PC-9 (cell line): ENCODE data around the gene TMPRSS9. TPM values are rescaled to one million over a fixed set of nuclear protein-coding genes. Genes with fewer than 3 reads are reported as not detected.

Source experiments
- BruUV-seq: library from RNA; stranded (reverse); fragments of 400-500 nt; replicated peaks from 2 replicates; lab custom pipeline; 2021; lab: Mats Ljungman, UMichigan
- CTCF ChIA-PET: fragments of 300-600 bp; sonication (Branson Sonifier 250); formaldehyde crosslinking; loops from one replicate; lab custom pipeline; 2022; ENCODE audit warnings: antibody characterized with exemption; lab: Charles Lee
- POLR2A ChIA-PET: fragments of 300-600 bp; sonication (Branson Sonifier 250); formaldehyde crosslinking; loops from one replicate; lab custom pipeline; 2022; ENCODE audit warnings: antibody characterized with exemption; ENCODE audit not compliant: unreplicated experiment; lab: Charles Lee
- DNase-seq, 2 experiments: peaks; one replicate each; pipeline versions ENCODE4 v3.0.0 to v3.0.0-alpha.2; 2015 to 2022; ENCODE audit warnings: mixed read lengths in 1 of 2
- H2AFZ ChIP-seq: fragments of 200-600 bp; sonication (generic); 2 replicates; pipeline ENCODE4 v1.8.1; 2017; ENCODE audit warnings: antibody characterized with exemption
- H3F3A ChIP-seq: fragments of 200-600 bp; sonication (generic); 2 replicates; pipeline ENCODE4 v1.8.1; 2017; ENCODE audit warnings: antibody characterized with exemption, mild to moderate bottlenecking, low read depth; ENCODE audit not compliant: insufficient read depth
- H3K27ac ChIP-seq: fragments of 200-600 bp; sonication (generic); 2 replicates; pipeline ENCODE4 v1.6.1; 2016; ENCODE audit warnings: mixed run types
- H3K27me3 ChIP-seq: fragments of 200-600 bp; sonication (generic); 2 replicates; pipeline ENCODE4 v1.6.1; 2016; ENCODE audit warnings: low read depth, mixed run types; ENCODE audit not compliant: insufficient read depth
- H3K36me3 ChIP-seq: fragments of 200-600 bp; sonication (generic); 2 replicates; pipeline ENCODE4 v1.6.1; 2016; ENCODE audit warnings: low read depth, mixed run types
- H3K4me1 ChIP-seq: fragments of 200-600 bp; sonication (generic); replicated peaks from 2 replicates; pipeline ENCODE4 v1.6.1; 2016; ENCODE audit warnings: mixed run types; ENCODE audit not compliant: insufficient read depth
- H3K4me2 ChIP-seq: fragments of 200-600 bp; sonication (generic); 2 replicates; pipeline ENCODE4 v1.6.1; 2017; ENCODE audit warnings: mixed run types
- H3K4me3 ChIP-seq: fragments of 200-600 bp; sonication (generic); 2 replicates; pipeline ENCODE4 v1.6.1; 2016; ENCODE audit warnings: mixed run types
- H3K79me2 ChIP-seq: fragments of 200-600 bp; sonication (generic); 2 replicates; pipeline ENCODE4 v1.6.1; 2017; ENCODE audit warnings: low read depth, mixed run types
- H3K9me2 ChIP-seq: fragments of 200-600 bp; sonication (generic); 2 replicates; pipeline ENCODE4 v1.8.1; 2017; ENCODE audit warnings: mild to moderate bottlenecking; ENCODE audit not compliant: insufficient read depth
- H3K9me3 ChIP-seq: fragments of 200-600 bp; sonication (generic); 2 replicates; pipeline ENCODE4 v1.8.1; 2016; ENCODE audit warnings: low read depth; ENCODE audit not compliant: insufficient read depth
- H4K20me1 ChIP-seq: fragments of 200-600 bp; sonication (generic); 2 replicates; pipeline ENCODE4 v1.8.1; 2017; ENCODE audit not compliant: insufficient read depth
- EZH2 ChIP-seq: fragments of 200-600 bp; sonication (generic); IDR thresholded peaks from 2 replicates; pipeline ENCODE4 v1.8.0; 2017; ENCODE audit warnings: antibody characterized with exemption, low read depth
- intact Hi-C: fragments of 100-400 bp; cut with micrococcal nuclease; formaldehyde crosslinking; loops from one replicate; pipeline ENCODE4 v1.10.0; 2022; ENCODE audit not compliant: unreplicated experiment
- total RNA-seq: library from RNA; stranded (reverse); gene quantifications from 2 replicates; pipeline ENCODE4 v1.2.3, GENCODE V29; 2021
- TF ChIP-seq, protein P1 (sequence below): fragments of 200-600 bp; sonication (generic); conservative IDR thresholded peaks from 2 replicates; pipeline ENCODE4 v1.6.1; 2017; ENCODE audit warnings: mixed run types, antibody characterized with exemption, mild to moderate bottlenecking, moderate library complexity

Gene TMPRSS9
- total RNA-seq, 1 experiment from 2014 or later = 0.20 TPM

DNA sequence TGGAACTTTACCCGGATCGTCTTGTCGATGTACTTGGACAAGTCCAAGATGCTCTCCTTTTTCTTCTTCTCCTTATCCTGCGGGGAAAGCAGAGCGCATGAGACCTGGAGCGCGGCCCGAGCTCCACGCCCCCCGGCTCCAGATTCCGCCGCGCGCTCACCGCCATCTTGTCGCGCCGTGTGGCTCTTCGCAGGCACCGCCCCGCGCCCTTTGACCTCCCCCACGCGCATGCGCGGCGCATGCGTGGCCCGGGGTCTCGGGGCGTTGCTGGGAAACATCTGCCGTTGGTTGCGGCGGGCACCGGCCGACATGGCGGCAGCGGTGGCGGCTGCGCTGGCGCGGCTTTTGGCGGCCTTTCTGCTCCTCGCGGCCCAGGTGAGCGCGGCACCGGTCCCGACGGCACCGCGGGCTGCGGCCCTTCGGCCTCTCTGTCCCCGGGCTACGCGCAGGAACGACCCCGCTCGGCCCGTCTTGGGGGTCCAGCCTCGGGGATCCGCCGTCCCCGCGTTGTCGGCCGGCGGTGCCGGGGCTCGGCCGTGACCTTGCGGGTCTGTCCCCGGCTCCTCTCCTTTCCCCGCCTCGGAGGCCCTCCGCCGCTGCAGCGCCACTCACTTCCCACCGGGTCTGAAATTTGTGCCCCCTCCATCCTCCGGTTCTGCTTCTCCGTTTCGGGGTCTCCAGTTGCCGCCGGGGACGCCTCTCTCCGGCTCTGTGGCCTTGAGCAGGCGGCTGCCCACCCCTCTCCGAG, 31.5 kb upstream of the TMPRSS9 start, which contains the start of the genes LSM7 and SPPL2B:
Gene LSM7 (minus strand): TSS at position 186 of the 748 bp plus-strand sequence. CDS start 20 bp downstream, at position 166.
Gene SPPL2B (plus strand): TSS at position 284 of the 748 bp plus-strand sequence. CDS start 26 bp downstream, at position 310.
- H3F3A ChIP-seq = no peaks in the 10 kb centered on the region; the same call in 1 of the 2 replicates
- H4K20me1 ChIP-seq = no peaks in the 10 kb centered on the region
- DNase-seq = peak; percentile 54 to 80
- peak within 1 kb of the TSS; percentile 91 for H3K4me2 ChIP-seq
- CTCF ChIA-PET = interaction anchor here (0.7 kb wide), 1 partner anchor 89 kb away, joined by 3 read pairs; no protein-coding TSS in a partner anchor
- H3K79me2 ChIP-seq = peaks cover 60% of the 10 kb centered on the region
- peak within 1 kb of the TSS; percentile 84 for H2AFZ ChIP-seq
- no peaks in the 10 kb centered on the region for H3K27me3 ChIP-seq
- H3K36me3 ChIP-seq = no peaks in the 10 kb centered on the region
- POLR2A ChIA-PET = interaction anchor here (0.7 kb wide), 1 partner anchor 9 kb away, joined by 4 read pairs; no protein-coding TSS in a partner anchor
- H3K9me3 ChIP-seq = no peaks in the 10 kb centered on the region
- intact Hi-C loops = loop anchor here (5.0 kb wide), 1 partner anchor 64 kb away; no protein-coding TSS in a partner anchor
- no TSS peak for BruUV-seq
- peak within 1 kb of the TSS; percentile 86 for H3K4me3 ChIP-seq
- TF ChIP-seq EZH2 = no peak
- TF ChIP-seq, protein P1, sequence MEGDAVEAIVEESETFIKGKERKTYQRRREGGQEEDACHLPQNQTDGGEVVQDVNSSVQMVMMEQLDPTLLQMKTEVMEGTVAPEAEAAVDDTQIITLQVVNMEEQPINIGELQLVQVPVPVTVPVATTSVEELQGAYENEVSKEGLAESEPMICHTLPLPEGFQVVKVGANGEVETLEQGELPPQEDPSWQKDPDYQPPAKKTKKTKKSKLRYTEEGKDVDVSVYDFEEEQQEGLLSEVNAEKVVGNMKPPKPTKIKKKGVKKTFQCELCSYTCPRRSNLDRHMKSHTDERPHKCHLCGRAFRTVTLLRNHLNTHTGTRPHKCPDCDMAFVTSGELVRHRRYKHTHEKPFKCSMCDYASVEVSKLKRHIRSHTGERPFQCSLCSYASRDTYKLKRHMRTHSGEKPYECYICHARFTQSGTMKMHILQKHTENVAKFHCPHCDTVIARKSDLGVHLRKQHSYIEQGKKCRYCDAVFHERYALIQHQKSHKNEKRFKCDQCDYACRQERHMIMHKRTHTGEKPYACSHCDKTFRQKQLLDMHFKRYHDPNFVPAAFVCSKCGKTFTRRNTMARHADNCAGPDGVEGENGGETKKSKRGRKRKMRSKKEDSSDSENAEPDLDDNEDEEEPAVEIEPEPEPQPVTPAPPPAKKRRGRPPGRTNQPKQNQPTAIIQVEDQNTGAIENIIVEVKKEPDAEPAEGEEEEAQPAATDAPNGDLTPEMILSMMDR = no peak
- peaks cover 6% of the 10 kb centered on the region; the same call in 1 of the 2 replicates for H3K4me1 ChIP-seq
- no peaks in the 10 kb centered on the region for H3K9me2 ChIP-seq
- peak within 1 kb of the TSS; percentile 50 for H3K27ac ChIP-seq

DNA sequence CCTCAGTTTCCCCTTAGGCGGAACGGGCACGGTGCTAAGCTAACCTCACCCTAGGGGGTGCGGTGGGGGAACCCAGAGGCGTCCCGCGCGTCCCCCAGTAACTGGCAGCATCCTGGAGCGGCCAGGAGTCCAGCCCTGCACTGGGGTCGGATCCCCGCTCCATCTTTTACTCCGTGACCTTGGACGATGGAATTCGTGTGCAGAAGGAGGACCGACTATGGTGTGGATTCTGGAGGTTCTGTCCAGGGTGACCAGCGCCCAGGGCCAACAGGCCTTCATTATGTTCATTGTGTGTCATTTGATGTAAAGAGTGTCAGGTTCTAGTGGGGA, 31.0 kb upstream of the TMPRSS9 start:
- Histone ChIP-seq H3K27me3 (no peaks in the 10 kb centered on the region), H3K9me3 (no peaks in the 10 kb centered on the region), H3K4me1 (peaks cover 6% of the 10 kb centered on the region; the same call in 1 of the 2 replicates), H3K4me3 (peak overlapping the region; percentile 86), H3K27ac (no peak overlapping the region), H3K36me3 (no peaks in the 10 kb centered on the region), H4K20me1 (no peaks in the 10 kb centered on the region), H3K4me2 (peak overlapping the region; percentile 91), H3K9me2 (no peaks in the 10 kb centered on the region), H3K79me2 (peaks cover 60% of the 10 kb centered on the region), H3F3A (no peaks in the 10 kb centered on the region; the same call in 1 of the 2 replicates), H2AFZ (peak overlapping the region; percentile 84)
- TF ChIP-seq, protein P1 = no peak
- TF ChIP-seq EZH2 = no peak
- CTCF ChIA-PET = no interaction called here
- POLR2A ChIA-PET = no interaction called here
- intact Hi-C loops = loop anchor here (5.0 kb wide), 1 partner anchor 63 kb away; no protein-coding TSS in a partner anchor
- BruUV-seq = TSS peak; percentile 55
- DNase-seq = no peak

DNA sequence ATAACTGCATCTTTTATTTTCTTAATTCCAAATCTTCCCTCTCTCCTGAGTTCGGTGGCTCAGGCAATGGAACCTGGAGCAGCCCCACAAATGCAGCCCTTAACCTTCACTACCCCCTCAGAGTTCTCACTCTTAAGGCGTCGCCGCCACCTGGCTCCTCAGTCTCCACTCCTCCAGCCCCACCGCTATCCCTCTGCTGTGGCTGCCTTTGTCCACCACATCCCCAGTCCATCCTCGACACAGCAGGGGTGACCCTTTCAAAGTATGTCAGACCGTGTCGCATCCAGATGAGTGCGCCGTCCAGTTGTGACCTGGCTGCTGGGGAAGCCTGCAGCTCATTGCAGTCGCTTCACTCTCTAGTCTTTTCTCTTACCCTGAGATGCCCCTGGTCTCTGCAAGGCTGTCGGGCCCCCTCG, 30.6 kb upstream of the TMPRSS9 start:
- intact Hi-C loops = loop anchor here (5.0 kb wide), 1 partner anchor 63 kb away; no protein-coding TSS in a partner anchor
- H3K27me3 ChIP-seq = no peaks in the 10 kb centered on the region
- no peaks in the 10 kb centered on the region for H3K9me2 ChIP-seq
- no peaks in the 10 kb centered on the region for H4K20me1 ChIP-seq
- peak overlapping the region; percentile 86 for H3K4me3 ChIP-seq
- peaks cover 60% of the 10 kb centered on the region for H3K79me2 ChIP-seq
- ChIA-PET CTCF (no interaction called here), POLR2A (no interaction called here)
- H3F3A ChIP-seq = peaks cover under 1% of the 10 kb centered on the region; the same call in 1 of the 2 replicates
- TF ChIP-seq, protein P1 = no peak
- no peak for TF ChIP-seq EZH2
- no peak overlapping the region for H2AFZ ChIP-seq
- BruUV-seq = no TSS peak
- H3K27ac ChIP-seq = no peak overlapping the region
- H3K4me1 ChIP-seq = peaks cover 6% of the 10 kb centered on the region; the same call in 1 of the 2 replicates
- H3K9me3 ChIP-seq = no peaks in the 10 kb centered on the region
- H3K4me2 ChIP-seq = peak overlapping the region; percentile 91
- no peak for DNase-seq
- no peaks in the 10 kb centered on the region for H3K36me3 ChIP-seq
